NCI-H2107 (cell line): Measurements from ENCODE around the gene CD74.
"Not testable (repeated sequence)": the region's sequence is repeated elsewhere in the genome, so short reads cannot be mapped to it uniquely, and the experiment has no call there.

Experiments
- DNase-seq: peaks from one replicate; lab custom pipeline; 2025; lab: John Stamatoyannopoulos, UW

The CD74 gene

GRCh38 chr5:150412319-150413175 lies at the start of gene CD74:
Gene CD74 (minus strand): TSS chr5:150412910. CDS start chr5:150412749, 161 bp downstream.
- DNase-seq: no peak

- DNase-seq: peak; percentile 18
Measured at GRCh38 chr5:150461231-150461630, 48.5 kb upstream of the CD74 start.

GRCh38 chr5:150460781-150461180 lies 48.1 kb upstream of the CD74 start:
- no peak for DNase-seq

- DNase-seq: no peak
Measured at GRCh38 chr5:150458802-150459557, 46.3 kb upstream of the CD74 start.

GRCh38 chr5:150457562-150458240 lies 45.0 kb upstream of the CD74 start:
- no peak for DNase-seq

- no peak for DNase-seq
Measured at GRCh38 chr5:150457121-150457520, 44.4 kb upstream of the CD74 start.

GRCh38 chr5:150454492-150455229 lies 42.0 kb upstream of the CD74 start:
- no peak for DNase-seq

DNA sequence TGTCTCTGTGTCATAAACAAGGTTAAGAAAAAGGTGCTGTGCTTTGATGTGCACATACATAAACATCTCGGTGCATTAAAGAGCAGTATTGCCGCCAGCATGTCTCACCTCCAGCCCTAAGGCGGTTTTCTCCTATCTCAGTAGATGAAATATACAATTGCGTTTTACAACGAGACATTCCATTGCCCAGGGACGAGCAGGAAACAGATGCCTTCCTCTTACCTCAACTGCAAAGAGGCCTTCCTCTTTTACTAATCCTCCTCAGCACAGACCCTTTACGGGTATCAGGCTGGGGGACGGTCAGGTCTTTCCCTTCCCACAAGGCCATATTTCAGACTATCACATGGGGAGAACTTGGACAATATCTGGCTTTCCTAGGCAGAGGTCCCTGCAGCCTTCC lies 41.3 kb upstream of the CD74 start:
- DNase-seq: not testable (repeated sequence)

- DNase-seq: no peak
Measured at GRCh38 chr5:150452914-150453313, 40.2 kb upstream of the CD74 start.

- no peak for DNase-seq
Measured at GRCh38 chr5:150451594-150451993, 38.9 kb upstream of the CD74 start.

GRCh38 chr5:150449517-150450339 lies 37.0 kb upstream of the CD74 start, which contains the start of gene RPS14:
Gene RPS14 (minus strand): TSS chr5:150449739. CDS start chr5:150447733, 2,006 bp downstream.
- DNase-seq: peak; percentile 46

GRCh38 chr5:150448952-150449516 lies 36.3 kb upstream of the CD74 start:
- no peak for DNase-seq

DNA sequence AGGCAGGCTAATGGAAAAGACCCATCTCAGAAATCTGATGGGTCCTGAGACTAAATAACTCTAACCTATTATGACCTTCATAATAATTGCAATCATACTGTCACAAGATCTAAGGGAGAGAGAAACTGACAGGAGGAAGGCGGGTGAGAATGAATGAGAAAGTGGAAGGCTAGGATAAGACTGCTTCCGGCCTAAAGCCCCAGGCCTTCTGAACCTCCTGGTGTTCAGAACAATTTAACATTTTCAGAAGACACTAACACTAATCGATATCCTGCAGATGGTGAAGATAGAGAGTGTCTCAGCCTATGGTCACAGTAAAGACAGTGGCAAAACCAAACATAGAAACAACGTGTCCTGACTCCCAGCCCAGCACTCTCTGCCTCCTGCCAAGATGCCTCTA lies 35.6 kb upstream of the CD74 start:
- DNase-seq: no peak

- no peak for DNase-seq
Measured at GRCh38 chr5:150447188-150447587, 34.5 kb upstream of the CD74 start.

DNA sequence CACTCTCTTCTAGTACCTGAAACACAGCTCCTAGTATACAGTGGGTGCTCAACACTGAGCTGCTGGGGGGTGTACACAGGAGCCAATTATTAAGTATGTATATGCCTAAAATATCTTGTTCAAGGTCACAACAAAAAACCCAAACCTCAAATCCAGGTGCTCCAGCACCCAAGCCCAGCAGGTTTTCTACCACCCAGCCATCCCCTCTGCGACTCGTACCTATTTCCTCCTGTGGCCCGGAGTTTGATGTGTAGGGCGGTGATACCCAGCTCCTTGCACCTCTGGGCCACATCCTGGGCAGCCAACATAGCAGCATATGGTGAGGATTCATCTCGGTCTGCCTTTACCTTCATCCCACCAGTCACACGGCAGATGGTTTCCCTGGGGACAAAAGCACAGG lies 33.9 kb upstream of the CD74 start:
- no peak for DNase-seq

DNA sequence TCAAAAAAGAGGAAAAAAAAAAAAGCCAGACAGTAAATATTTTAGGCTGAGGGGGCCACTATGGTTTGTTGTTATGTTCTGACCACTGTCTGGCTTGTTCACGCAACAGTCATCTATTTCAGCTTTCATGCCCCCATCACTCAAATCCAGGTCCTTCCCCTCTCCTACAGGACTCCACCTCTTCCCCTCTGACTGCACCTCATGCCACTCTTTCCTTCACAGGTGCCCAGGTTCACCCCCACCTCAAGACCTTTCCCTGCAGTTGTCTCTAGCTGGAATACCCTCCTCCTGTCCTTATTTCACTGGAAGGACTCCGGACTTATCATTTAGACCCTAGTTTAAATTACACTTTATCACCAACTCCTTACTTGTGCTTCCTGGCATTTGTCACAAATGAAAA lies 33.4 kb upstream of the CD74 start:
- no peak for DNase-seq

GRCh38 chr5:150444770-150445169 lies 32.1 kb upstream of the CD74 start:
- DNase-seq: no peak

DNA sequence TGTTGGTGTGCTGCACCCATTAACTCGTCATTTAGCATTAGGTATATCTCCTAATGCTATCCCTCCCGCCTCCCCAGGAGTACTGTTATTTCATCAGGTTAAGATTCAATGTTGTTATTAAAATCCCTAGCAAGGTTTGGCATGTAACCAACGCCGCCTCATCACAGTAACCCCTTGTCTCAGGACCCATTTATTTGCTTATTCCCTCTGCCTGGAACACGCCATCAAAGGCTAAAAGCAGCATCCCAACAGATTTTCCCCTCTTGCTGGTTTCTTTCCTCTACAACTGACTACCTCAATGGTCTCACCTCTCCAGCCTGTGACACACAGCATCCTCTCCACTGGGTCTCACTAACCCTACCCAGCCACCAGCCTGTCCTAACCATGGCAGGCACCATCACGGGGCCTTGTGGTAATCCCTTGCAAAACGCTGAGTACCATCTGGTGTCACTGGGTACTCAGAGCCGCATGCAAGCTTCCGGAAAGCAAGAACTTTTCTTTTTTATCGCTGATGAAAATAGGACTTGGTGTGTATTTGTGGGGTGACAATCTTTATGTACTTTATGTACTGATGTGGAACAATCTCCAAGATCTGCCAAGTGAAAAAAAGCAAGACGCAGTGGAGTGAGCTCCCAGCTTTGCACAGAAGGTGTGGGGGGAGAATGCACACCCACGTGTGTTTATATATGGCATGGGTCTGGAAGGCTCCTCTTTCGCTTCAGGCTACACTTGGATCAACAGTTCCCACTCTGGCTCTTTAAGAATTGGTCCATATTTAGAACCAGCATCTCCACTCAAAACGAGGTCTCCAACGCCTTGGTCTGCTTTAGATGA lies 30.7 kb upstream of the CD74 start:
- DNase-seq: no peak

GRCh38 chr5:150442699-150443080 lies 30.0 kb upstream of the CD74 start:
- DNase-seq: no peak
